DND-41 (cell line): ENCODE results near the gene PRELID2.

Experiments used
- EZH2 ChIP-seq: IDR thresholded peaks from 3 replicates; pipeline ENCODE4 v1.6.1; 2012; ENCODE audit warnings: borderline replicate concordance, low read depth, mild to moderate bottlenecking, moderate library complexity, low read length, inconsistent platforms; ENCODE audit not compliant: severe bottlenecking
- TF ChIP-seq, protein P1 (sequence below): IDR thresholded peaks from 2 replicates; pipeline ENCODE4 v1.5.1; 2012; ENCODE audit warnings: borderline replicate concordance, low read length, moderate library complexity, mild to moderate bottlenecking; ENCODE audit not compliant: poor library complexity, severe bottlenecking; ENCODE audit errors: extremely low read depth

DNA sequence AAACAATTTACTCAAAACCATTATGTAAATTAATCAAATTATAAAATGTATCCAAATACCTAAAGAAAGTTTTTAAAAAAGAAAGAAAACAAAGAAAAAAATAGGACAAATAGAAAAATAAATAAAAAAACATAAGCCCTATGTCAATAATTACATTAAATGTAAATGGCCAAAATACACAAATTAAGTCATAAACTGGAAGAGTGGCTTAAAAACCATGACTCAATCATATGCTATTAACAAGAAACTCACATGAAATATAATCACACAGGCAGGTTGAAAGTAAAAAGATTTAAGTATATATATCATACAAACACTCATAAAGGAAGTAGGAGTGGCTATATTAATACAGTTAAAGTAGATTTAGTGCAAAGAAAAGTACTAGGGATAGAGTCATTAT lies 95.3 kb downstream of the PRELID2 start:
- TF ChIP-seq, protein P1, sequence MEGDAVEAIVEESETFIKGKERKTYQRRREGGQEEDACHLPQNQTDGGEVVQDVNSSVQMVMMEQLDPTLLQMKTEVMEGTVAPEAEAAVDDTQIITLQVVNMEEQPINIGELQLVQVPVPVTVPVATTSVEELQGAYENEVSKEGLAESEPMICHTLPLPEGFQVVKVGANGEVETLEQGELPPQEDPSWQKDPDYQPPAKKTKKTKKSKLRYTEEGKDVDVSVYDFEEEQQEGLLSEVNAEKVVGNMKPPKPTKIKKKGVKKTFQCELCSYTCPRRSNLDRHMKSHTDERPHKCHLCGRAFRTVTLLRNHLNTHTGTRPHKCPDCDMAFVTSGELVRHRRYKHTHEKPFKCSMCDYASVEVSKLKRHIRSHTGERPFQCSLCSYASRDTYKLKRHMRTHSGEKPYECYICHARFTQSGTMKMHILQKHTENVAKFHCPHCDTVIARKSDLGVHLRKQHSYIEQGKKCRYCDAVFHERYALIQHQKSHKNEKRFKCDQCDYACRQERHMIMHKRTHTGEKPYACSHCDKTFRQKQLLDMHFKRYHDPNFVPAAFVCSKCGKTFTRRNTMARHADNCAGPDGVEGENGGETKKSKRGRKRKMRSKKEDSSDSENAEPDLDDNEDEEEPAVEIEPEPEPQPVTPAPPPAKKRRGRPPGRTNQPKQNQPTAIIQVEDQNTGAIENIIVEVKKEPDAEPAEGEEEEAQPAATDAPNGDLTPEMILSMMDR: no peak
- TF ChIP-seq EZH2: no peak
